Measurements from ENCODE around the gene ENPP5.

The ENPP5 gene

GRCh38 chr6:46203391-46204177, 32.8 kb upstream of the ENPP5 start:
- peak; percentile 11 for DNase-seq (ENCODE audit: low read depth)
- H3K4me3 ChIP-seq (replicated peaks; ENCODE audit: low read depth, low read length) = no peak overlapping the region

GRCh38 chr6:46201702-46202101, 30.9 kb upstream of the ENPP5 start:
- TF ChIP-seq CTCF (IDR thresholded peaks at IDR 0.05; ENCODE audit: low read length, missing control alignments) = no peak
- no peak overlapping the region for H3K4me3 ChIP-seq (replicated peaks; ENCODE audit: low read depth, low read length)
- DNase-seq (ENCODE audit: low read depth) = no peak

More at GRCh38 chr6:46203391-46204177, 32.8 kb upstream of the ENPP5 start:
- TF ChIP-seq CTCF (IDR thresholded peaks at IDR 0.05; ENCODE audit: low read length, missing control alignments) = no peak

- no peak for TF ChIP-seq CTCF (IDR thresholded peaks at IDR 0.05; ENCODE audit: low read length, missing control alignments)
- peak; percentile 84 for DNase-seq (ENCODE audit: low read depth)
These were observed 28.6 kb upstream of the ENPP5 start for GRCh38 chr6:46199387-46199786.

GRCh38 chr6:46191961-46192360, 21.2 kb upstream of the ENPP5 start:
- TF ChIP-seq CTCF (IDR thresholded peaks at IDR 0.05; ENCODE audit: low read length, missing control alignments) = no peak
- DNase-seq (ENCODE audit: low read depth) = peak; percentile 39
- H3K4me3 ChIP-seq (replicated peaks; ENCODE audit: low read depth, low read length) = no peak overlapping the region

More at GRCh38 chr6:46199387-46199786, 28.6 kb upstream of the ENPP5 start:
- no peak overlapping the region for H3K4me3 ChIP-seq (replicated peaks; ENCODE audit: low read depth, low read length)

- DNase-seq (ENCODE audit: low read depth) = no peak
- H3K4me3 ChIP-seq (replicated peaks; ENCODE audit: low read depth, low read length) = no peak overlapping the region
- TF ChIP-seq CTCF (IDR thresholded peaks at IDR 0.05; ENCODE audit: low read length, missing control alignments) = no peak
These were observed 20.1 kb upstream of the ENPP5 start for GRCh38 chr6:46190889-46191288.

- no peak for TF ChIP-seq CTCF (IDR thresholded peaks at IDR 0.05; ENCODE audit: low read length, missing control alignments)
- DNase-seq (ENCODE audit: low read depth) = no peak
- no peak overlapping the region for H3K4me3 ChIP-seq (replicated peaks; ENCODE audit: low read depth, low read length)
These were observed 18.9 kb upstream of the ENPP5 start for GRCh38 chr6:46189726-46190125.

- no peak for TF ChIP-seq CTCF (IDR thresholded peaks at IDR 0.05; ENCODE audit: low read length, missing control alignments)
- H3K4me3 ChIP-seq (replicated peaks; ENCODE audit: low read depth, low read length) = no peak overlapping the region
- DNase-seq (ENCODE audit: low read depth) = no peak
These were observed 15.8 kb upstream of the ENPP5 start for GRCh38 chr6:46186583-46186982.

All from fibroblast of pulmonary artery (primary cell).